Measurements from ENCODE around the gene BROX.
"Not testable (repeated sequence)": the region's sequence is repeated elsewhere in the genome, so short reads cannot be mapped to it uniquely, and the experiment has no call there.

BROX gene

DNA sequence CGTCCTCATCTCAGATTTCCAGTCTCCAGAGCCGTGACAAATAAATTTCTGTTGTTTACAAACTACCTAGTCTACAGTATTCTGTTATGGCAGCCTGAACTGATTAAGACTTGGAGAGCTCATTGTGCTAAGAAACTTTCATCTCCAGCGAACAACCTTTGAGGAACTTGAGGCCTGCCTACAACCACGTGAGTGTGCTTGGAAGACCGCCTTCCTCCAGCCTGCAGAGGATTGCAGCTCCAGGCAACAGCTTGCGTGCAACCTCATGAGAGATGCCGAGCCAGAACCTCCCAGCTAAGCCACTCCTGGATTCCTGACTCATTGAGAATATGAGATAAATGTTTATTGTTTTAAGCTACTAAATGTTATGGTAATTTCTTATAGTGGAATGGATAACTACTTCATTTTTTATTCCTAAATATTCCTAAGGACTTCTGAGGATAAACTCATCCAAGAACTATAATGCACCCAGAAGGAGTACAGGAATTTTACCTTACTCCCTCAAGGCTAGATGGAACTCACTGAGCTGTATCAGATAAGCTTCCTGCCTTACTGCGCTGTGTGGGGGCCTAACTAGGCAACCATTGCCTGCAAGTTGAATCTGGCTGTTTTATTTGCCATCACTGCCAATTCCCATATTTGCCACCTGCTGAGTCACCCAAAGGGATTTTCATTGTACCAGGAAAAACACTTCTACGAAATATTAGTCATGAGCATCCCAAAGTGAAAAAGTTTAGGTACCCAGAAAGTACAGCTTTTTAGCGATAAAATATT lies 42.2 kb downstream of the BROX start:
- Histone ChIP-seq H3K4me3 (ENCODE audit: low read depth, low read length) (no peak overlapping the region), H3K4me1 (ENCODE audit: control insufficient read depth, insufficient read depth, low read length) (no peaks in the 10 kb centered on the region), H3K36me3 (ENCODE audit: control insufficient read depth, insufficient read depth, low read length) (no peaks in the 10 kb centered on the region), H3K27me3 (ENCODE audit: control insufficient read depth, insufficient read depth, low read length) (no peaks in the 10 kb centered on the region), H3K27ac (ENCODE audit: low read depth, low read length) (no peak overlapping the region), H3K9me3 (ENCODE audit: control insufficient read depth, insufficient read depth, low read length) (no peaks in the 10 kb centered on the region), H3K9ac (ENCODE audit: low read depth, low read length) (no peak overlapping the region)

DNA sequence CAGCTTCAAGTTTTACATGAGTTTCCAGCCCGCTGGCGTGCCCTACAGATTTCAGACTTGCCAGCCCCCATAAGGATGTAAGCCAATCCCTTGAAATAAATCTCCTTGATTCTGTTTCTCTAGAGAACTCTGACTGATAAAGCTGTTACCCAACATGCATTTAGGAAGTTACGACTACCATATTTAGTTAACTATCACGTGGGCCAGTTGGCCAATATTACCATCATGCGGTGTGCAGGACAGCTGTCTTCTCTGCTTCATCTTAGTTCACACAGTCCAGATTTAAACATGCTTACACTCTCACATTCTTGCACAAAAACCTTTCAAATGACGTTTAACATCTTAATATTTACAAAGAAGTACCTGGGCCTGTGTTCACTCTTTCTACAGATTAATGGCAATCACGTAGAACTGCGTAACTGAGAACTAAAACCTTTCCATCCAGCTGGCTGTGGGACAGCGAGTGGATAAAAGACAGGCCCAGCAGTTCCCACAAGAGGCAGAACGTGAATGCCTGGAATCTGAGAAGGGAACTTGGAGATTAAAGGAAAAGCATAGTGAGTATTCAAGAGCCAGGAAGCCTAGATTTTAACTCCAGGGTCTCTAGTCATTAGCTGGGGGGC lies 45.4 kb downstream of the BROX start:
- no peak overlapping the region for H3K9ac ChIP-seq (ENCODE audit: low read depth, low read length)
- H3K27me3 ChIP-seq (ENCODE audit: control insufficient read depth, insufficient read depth, low read length) = no peaks in the 10 kb centered on the region
- no peak overlapping the region for H3K27ac ChIP-seq (ENCODE audit: low read depth, low read length)
- H3K4me1 ChIP-seq (ENCODE audit: control insufficient read depth, insufficient read depth, low read length) = no peaks in the 10 kb centered on the region
- no peak overlapping the region for H3K4me3 ChIP-seq (ENCODE audit: low read depth, low read length)
- H3K36me3 ChIP-seq (ENCODE audit: control insufficient read depth, insufficient read depth, low read length) = no peaks in the 10 kb centered on the region
- H3K9me3 ChIP-seq (ENCODE audit: control insufficient read depth, insufficient read depth, low read length) = no peaks in the 10 kb centered on the region

DNA sequence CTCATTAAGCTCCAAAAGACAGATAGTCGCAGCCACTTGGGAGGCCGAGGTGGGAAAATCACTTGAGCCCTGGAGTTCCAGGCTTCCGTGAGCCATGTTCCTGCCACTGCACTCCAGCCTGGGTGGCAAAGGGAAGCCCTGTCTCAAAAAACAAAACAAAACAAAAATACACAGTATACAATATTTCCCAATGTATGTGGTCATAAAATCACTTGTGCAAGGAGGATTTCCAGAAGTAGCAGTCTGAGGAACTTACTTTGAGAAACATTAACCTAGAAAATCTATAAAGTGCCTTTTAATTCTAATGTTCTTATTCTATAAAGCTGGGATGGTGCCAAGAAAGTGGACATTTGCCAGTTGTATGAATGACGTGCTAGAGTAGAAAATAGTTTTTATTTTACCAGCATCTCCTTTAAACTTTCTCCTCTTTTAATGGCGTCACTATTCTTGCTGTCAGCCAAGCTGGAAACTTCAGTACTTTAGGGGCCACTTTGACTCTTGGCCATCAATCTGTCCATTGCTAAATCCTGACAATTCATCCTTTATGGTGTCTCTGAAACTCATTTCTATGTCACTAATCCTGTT lies 47.2 kb downstream of the BROX start:
- no peak overlapping the region for H3K27ac ChIP-seq (ENCODE audit: low read depth, low read length)
- H3K9me3 ChIP-seq (ENCODE audit: control insufficient read depth, insufficient read depth, low read length) = no peaks in the 10 kb centered on the region
- no peak overlapping the region for H3K4me3 ChIP-seq (ENCODE audit: low read depth, low read length)
- no peaks in the 10 kb centered on the region for H3K36me3 ChIP-seq (ENCODE audit: control insufficient read depth, insufficient read depth, low read length)
- H3K27me3 ChIP-seq (ENCODE audit: control insufficient read depth, insufficient read depth, low read length) = no peaks in the 10 kb centered on the region
- no peaks in the 10 kb centered on the region for H3K4me1 ChIP-seq (ENCODE audit: control insufficient read depth, insufficient read depth, low read length)
- no peak overlapping the region for H3K9ac ChIP-seq (ENCODE audit: low read depth, low read length)

GRCh38 chr1:222761083-222761482 lies 48.7 kb downstream of the BROX start:
- H3K9ac ChIP-seq (ENCODE audit: low read depth, low read length) = no peak overlapping the region
- H3K4me3 ChIP-seq (ENCODE audit: low read depth, low read length) = no peak overlapping the region
- no peaks in the 10 kb centered on the region for H3K27me3 ChIP-seq (ENCODE audit: control insufficient read depth, insufficient read depth, low read length)
- H3K27ac ChIP-seq (ENCODE audit: low read depth, low read length) = no peak overlapping the region
- H3K9me3 ChIP-seq (ENCODE audit: control insufficient read depth, insufficient read depth, low read length) = no peaks in the 10 kb centered on the region
- no peaks in the 10 kb centered on the region for H3K36me3 ChIP-seq (ENCODE audit: control insufficient read depth, insufficient read depth, low read length)
- H3K4me1 ChIP-seq (ENCODE audit: control insufficient read depth, insufficient read depth, low read length) = no peaks in the 10 kb centered on the region

DNA sequence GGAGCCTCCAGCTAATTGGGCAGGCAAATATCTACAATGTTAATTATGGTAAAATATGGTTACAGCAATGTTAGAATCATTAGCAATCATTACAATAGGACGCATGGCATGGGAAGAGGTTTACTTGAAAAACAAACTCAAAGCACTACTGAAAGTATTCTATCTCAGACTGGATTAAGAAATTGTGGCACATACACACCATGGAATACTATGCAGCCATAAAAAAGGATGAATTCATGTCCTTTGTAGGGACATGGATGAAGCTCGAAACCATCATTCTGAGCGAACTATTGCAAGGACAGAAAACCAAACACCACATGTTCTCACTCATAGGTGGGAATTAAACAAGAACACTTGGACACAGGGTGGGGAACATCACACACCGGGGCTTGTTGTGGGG lies 49.8 kb downstream of the BROX start:
- not testable (repeated sequence) for H3K4me1 ChIP-seq (ENCODE audit: control insufficient read depth, insufficient read depth, low read length); H3K36me3 ChIP-seq (ENCODE audit: control insufficient read depth, insufficient read depth, low read length); H3K27ac ChIP-seq (ENCODE audit: low read depth, low read length); H3K27me3 ChIP-seq (ENCODE audit: control insufficient read depth, insufficient read depth, low read length); H3K4me3 ChIP-seq (ENCODE audit: low read depth, low read length); H3K9ac ChIP-seq (ENCODE audit: low read depth, low read length); H3K9me3 ChIP-seq (ENCODE audit: control insufficient read depth, insufficient read depth, low read length)

GRCh38 chr1:222767152-222767571 lies 54.8 kb downstream of the BROX start:
- no peak overlapping the region for H3K4me3 ChIP-seq (ENCODE audit: low read depth, low read length)
- peaks cover 19% of the 10 kb centered on the region for H3K9me3 ChIP-seq (ENCODE audit: control insufficient read depth, insufficient read depth, low read length)
- no peaks in the 10 kb centered on the region for H3K36me3 ChIP-seq (ENCODE audit: control insufficient read depth, insufficient read depth, low read length)
- H3K27me3 ChIP-seq (ENCODE audit: control insufficient read depth, insufficient read depth, low read length) = no peaks in the 10 kb centered on the region
- H3K9ac ChIP-seq (ENCODE audit: low read depth, low read length) = no peak overlapping the region
- H3K4me1 ChIP-seq (ENCODE audit: control insufficient read depth, insufficient read depth, low read length) = no peaks in the 10 kb centered on the region
- no peak overlapping the region for H3K27ac ChIP-seq (ENCODE audit: low read depth, low read length)

DNA sequence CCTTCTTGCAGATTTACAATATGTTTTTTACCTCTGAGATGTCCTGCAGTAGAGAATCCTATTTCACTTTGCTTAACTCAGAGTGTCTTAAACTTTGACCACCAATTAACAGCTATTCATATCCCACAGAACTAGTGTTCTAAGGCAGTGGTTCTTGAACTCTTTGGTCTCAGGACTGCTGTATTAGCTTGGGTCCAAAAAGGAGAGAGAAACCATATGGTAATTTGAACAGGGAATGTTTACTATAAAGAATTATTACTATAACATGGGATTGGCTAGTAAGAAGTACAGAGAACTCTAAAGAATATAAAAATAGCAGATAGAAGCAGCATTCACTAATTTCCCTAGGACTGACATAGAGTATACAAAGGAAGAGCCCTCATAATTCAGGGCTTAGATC lies 56.2 kb downstream of the BROX start:
- Histone ChIP-seq H3K27ac (ENCODE audit: low read depth, low read length) (no peak overlapping the region), H3K4me1 (ENCODE audit: control insufficient read depth, insufficient read depth, low read length) (no peaks in the 10 kb centered on the region), H3K36me3 (ENCODE audit: control insufficient read depth, insufficient read depth, low read length) (no peaks in the 10 kb centered on the region), H3K4me3 (ENCODE audit: low read depth, low read length) (no peak overlapping the region), H3K9me3 (ENCODE audit: control insufficient read depth, insufficient read depth, low read length) (peaks cover 19% of the 10 kb centered on the region), H3K9ac (ENCODE audit: low read depth, low read length) (no peak overlapping the region), H3K27me3 (ENCODE audit: control insufficient read depth, insufficient read depth, low read length) (no peaks in the 10 kb centered on the region)

GRCh38 chr1:222769181-222769580 lies 56.8 kb downstream of the BROX start:
- Histone ChIP-seq H3K9me3 (ENCODE audit: control insufficient read depth, insufficient read depth, low read length) (peaks cover 19% of the 10 kb centered on the region), H3K36me3 (ENCODE audit: control insufficient read depth, insufficient read depth, low read length) (no peaks in the 10 kb centered on the region), H3K9ac (ENCODE audit: low read depth, low read length) (no peak overlapping the region), H3K27me3 (ENCODE audit: control insufficient read depth, insufficient read depth, low read length) (no peaks in the 10 kb centered on the region), H3K4me1 (ENCODE audit: control insufficient read depth, insufficient read depth, low read length) (no peaks in the 10 kb centered on the region), H3K27ac (ENCODE audit: low read depth, low read length) (no peak overlapping the region), H3K4me3 (ENCODE audit: low read depth, low read length) (no peak overlapping the region)

DNA sequence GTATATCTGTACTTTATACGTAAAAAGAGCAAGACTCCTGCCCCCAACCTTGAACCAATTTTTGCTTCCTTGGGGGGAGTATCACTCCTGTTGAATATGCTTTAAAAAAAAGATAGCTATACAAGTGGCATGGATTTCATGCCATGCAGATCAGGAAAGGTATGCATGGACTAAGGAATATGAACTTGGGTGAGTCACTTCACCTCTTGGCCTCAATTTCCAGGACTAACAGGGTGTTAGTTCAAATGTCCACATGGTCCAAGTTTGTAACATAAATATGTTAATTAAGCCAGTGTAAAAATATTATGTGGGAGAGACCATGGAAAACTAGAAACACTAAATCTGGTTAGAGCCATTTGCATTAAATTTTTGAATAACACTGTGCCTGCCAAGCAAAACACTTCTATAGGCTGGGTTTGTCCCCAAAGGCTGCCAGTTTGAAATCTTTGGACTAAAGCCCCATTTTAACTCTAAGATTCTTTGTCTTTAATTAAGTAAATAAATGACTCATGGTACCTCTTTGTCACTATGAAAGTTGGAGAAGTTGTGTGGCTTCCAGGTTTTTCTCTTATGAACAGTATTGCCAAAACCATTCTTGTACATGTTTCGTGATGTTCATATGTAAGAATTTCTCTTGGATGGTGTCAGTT lies 57.7 kb downstream of the BROX start:
- no peaks in the 10 kb centered on the region for H3K27me3 ChIP-seq (ENCODE audit: control insufficient read depth, insufficient read depth, low read length)
- no peak overlapping the region for H3K4me3 ChIP-seq (ENCODE audit: low read depth, low read length)
- H3K4me1 ChIP-seq (ENCODE audit: control insufficient read depth, insufficient read depth, low read length) = no peaks in the 10 kb centered on the region
- H3K9me3 ChIP-seq (ENCODE audit: control insufficient read depth, insufficient read depth, low read length) = peaks cover 19% of the 10 kb centered on the region
- H3K9ac ChIP-seq (ENCODE audit: low read depth, low read length) = no peak overlapping the region
- no peak overlapping the region for H3K27ac ChIP-seq (ENCODE audit: low read depth, low read length)
- H3K36me3 ChIP-seq (ENCODE audit: control insufficient read depth, insufficient read depth, low read length) = no peaks in the 10 kb centered on the region

- H3K27ac ChIP-seq (ENCODE audit: low read depth, low read length) = no peak overlapping the region
- no peaks in the 10 kb centered on the region for H3K36me3 ChIP-seq (ENCODE audit: control insufficient read depth, insufficient read depth, low read length)
- no peak overlapping the region for H3K9ac ChIP-seq (ENCODE audit: low read depth, low read length)
- peaks cover 19% of the 10 kb centered on the region for H3K9me3 ChIP-seq (ENCODE audit: control insufficient read depth, insufficient read depth, low read length)
- H3K4me1 ChIP-seq (ENCODE audit: control insufficient read depth, insufficient read depth, low read length) = no peaks in the 10 kb centered on the region
- no peaks in the 10 kb centered on the region; the same call in 1 of the 2 replicates for H3K27me3 ChIP-seq (ENCODE audit: control insufficient read depth, insufficient read depth, low read length)
- H3K4me3 ChIP-seq (ENCODE audit: low read depth, low read length) = no peak overlapping the region
These were observed 60.6 kb downstream of the BROX start for GRCh38 chr1:222772996-222773379.

- Histone ChIP-seq H3K9me3 (ENCODE audit: control insufficient read depth, insufficient read depth, low read length) (no peaks in the 10 kb centered on the region), H3K4me3 (ENCODE audit: low read depth, low read length) (no peak overlapping the region), H3K27ac (ENCODE audit: low read depth, low read length) (no peak overlapping the region), H3K9ac (ENCODE audit: low read depth, low read length) (no peak overlapping the region), H3K36me3 (ENCODE audit: control insufficient read depth, insufficient read depth, low read length) (no peaks in the 10 kb centered on the region), H3K4me1 (ENCODE audit: control insufficient read depth, insufficient read depth, low read length) (no peaks in the 10 kb centered on the region), H3K27me3 (ENCODE audit: control insufficient read depth, insufficient read depth, low read length) (no peaks in the 10 kb centered on the region; the same call in 1 of the 2 replicates)
These were observed 65.1 kb downstream of the BROX start for GRCh38 chr1:222777463-222777862.

All from HUES48 (cell line).